ENCODE data around the gene TPK1.
"Not testable (repeated sequence)": the region's sequence is repeated elsewhere in the genome, so short reads cannot be mapped to it uniquely, and the experiment has no call there.

The TPK1 gene

GRCh38 chr7:144782883-144783282, 53.0 kb downstream of the TPK1 start:
- Mint-ChIP-seq H3K4me1 (peaks cover 5% of the 10 kb centered on the region), H3K27ac (no peak overlapping the region), H3K4me3 (no peak overlapping the region), H3K9me3 (no peaks in the 10 kb centered on the region), H3K27me3 (ENCODE audit: low read depth, poor library complexity) (no peaks in the 10 kb centered on the region), H3K36me3 (ENCODE audit: low read depth) (no peaks in the 10 kb centered on the region)
- DNase-seq = no peak
- no peak for TF ChIP-seq CTCF (IDR thresholded peaks at IDR 0.05)

DNA sequence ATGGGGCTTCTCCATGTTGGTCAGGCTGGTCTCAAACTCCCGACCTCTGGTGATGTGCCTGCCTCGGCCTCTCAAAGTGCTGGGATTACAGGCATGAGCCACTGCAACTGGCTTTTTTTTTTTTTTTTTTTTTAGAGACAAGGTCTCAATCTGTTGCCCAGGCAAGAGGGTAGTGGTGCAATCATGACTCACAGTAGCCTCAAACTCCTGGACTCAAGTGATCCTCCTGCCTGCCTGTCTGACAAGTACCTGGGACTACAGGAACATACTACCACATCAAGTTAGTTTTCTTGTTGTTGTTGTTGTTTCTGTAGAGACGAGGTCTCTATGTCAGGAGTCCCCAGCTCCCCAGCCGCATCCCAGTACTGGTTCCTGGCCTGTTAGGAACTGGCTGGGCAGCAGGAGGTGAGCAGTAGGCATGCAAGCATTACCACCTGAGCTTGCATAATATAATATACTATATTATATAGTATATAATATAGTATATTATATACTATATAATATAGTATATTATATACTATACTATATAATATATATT, 55.7 kb downstream of the TPK1 start:
- Mint-ChIP-seq H3K4me3 (no peak overlapping the region), H3K27ac (no peak overlapping the region), H3K9me3 (no peaks in the 10 kb centered on the region), H3K36me3 (ENCODE audit: low read depth) (no peaks in the 10 kb centered on the region), H3K4me1 (peaks cover 18% of the 10 kb centered on the region), H3K27me3 (ENCODE audit: low read depth, poor library complexity) (no peaks in the 10 kb centered on the region)
- DNase-seq = no peak
- no peak for TF ChIP-seq CTCF (IDR thresholded peaks at IDR 0.05)

DNA sequence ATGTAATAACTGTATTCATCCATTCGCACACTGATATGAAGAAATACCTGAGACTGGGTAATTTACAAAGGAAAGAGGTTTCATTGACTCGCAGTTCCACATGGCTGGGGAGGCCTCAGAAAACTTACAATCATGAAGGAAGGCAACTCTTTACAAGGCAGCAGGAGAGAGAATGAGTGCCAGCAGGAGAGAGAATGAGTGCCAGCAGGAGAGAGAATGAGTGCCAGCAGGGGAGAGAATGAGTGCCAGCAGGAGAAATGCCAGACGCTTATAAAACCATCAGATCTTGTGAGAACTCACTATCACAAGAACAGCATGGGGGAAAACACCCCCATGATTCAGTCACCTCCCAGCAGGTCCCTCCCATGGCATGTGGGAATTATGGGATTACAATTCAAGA, 58.0 kb downstream of the TPK1 start:
- not testable (repeated sequence) for H3K27me3 Mint-ChIP-seq (ENCODE audit: low read depth, poor library complexity); H3K36me3 Mint-ChIP-seq (ENCODE audit: low read depth); H3K9me3 Mint-ChIP-seq; H3K27ac Mint-ChIP-seq; H3K4me3 Mint-ChIP-seq; DNase-seq
- H3K4me1 Mint-ChIP-seq = peaks cover 13% of the 10 kb centered on the region

- Mint-ChIP-seq H3K4me1 (peaks cover 13% of the 10 kb centered on the region), H3K27ac (no peak overlapping the region), H3K9me3 (no peaks in the 10 kb centered on the region), H3K4me3 (no peak overlapping the region), H3K36me3 (ENCODE audit: low read depth) (no peaks in the 10 kb centered on the region), H3K27me3 (ENCODE audit: low read depth, poor library complexity) (no peaks in the 10 kb centered on the region)
- no peak for TF ChIP-seq CTCF (IDR thresholded peaks at IDR 0.05)
- no peak for DNase-seq
Observed at GRCh38 chr7:144777005-144777839, 58.6 kb downstream of the TPK1 start.

DNA sequence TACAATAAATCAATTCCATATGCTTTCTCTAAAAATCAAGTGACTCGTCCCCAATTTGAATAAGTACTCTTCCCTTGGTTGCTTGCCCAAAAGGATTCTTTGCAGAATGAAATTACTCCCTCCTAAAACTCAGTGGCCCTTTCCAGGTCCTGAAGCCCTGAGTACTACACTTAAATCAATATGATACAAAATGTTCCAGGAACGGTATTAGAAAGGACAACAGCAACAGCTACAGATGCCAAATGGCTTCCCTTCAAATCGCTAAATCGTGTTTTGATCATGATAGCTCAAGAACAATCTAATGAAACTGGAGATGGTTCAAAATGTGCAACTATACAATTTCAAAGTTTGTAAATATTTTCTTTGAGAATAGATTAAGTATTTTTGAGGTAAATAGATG, 59.4 kb downstream of the TPK1 start:
- no peak for DNase-seq
- Mint-ChIP-seq H3K4me1 (peaks cover 13% of the 10 kb centered on the region), H3K27me3 (ENCODE audit: low read depth, poor library complexity) (no peaks in the 10 kb centered on the region), H3K27ac (no peak overlapping the region), H3K36me3 (ENCODE audit: low read depth) (no peaks in the 10 kb centered on the region), H3K9me3 (no peaks in the 10 kb centered on the region), H3K4me3 (no peak overlapping the region)
- no peak for TF ChIP-seq CTCF (IDR thresholded peaks at IDR 0.05)

DNA sequence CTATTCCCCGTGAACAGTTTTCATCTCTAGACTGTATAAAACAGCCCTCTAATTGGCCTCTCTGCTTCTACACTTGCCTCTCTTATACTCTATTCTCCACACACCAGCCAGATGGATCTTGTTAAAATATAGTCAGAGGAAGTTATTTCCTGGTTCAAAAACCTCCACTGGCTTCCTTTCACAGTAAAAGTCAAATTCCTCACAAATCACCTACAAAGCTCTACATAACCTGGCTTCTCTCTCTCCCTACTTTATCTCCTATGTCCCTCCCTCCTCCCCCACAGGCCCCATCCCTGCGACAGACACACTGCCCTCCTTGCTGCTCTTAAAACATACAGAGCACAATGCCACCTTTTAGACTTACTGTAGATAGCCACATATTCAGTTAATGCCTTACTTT, 60.1 kb downstream of the TPK1 start:
- no peak for DNase-seq
- Mint-ChIP-seq H3K4me3 (no peak overlapping the region), H3K9me3 (no peaks in the 10 kb centered on the region), H3K27me3 (ENCODE audit: low read depth, poor library complexity) (no peaks in the 10 kb centered on the region), H3K36me3 (ENCODE audit: low read depth) (no peaks in the 10 kb centered on the region), H3K4me1 (peaks cover 13% of the 10 kb centered on the region), H3K27ac (peak overlapping the region; percentile 6)
- TF ChIP-seq CTCF (IDR thresholded peaks at IDR 0.05) = no peak
